ENCODE results near the gene RTF2.
"Not testable (repeated sequence)": the region's sequence is repeated elsewhere in the genome, so short reads cannot be mapped to it uniquely, and the experiment has no call there.

RTF2 gene

DNA sequence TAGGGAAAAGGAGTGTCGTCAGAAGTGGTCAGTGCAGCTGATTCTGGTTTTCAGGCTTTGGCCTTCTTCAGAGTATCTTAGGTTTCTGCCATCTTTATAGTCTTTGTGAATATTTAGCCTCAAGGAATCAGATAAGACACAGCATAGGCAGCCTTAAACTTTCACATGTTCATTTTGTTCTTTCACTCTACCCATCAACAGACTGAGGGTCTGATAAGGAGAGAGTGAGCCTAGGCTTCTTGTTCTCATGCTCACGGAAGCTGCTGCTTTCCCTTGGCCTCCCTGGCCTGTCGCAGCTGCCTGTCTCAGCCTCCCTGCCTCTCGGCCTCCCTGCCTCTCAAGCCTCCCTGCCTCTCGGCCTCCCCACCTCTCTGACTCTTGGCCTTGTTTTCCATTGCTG is 20.1 kb downstream of the RTF2 start:
- no peak for DNase-seq (ENCODE audit: low read depth)

GRCh38 chr20:56501116-56501515 is 32.7 kb downstream of the RTF2 start:
- DNase-seq (ENCODE audit: low read depth) = no peak

- DNase-seq (ENCODE audit: low read depth) = no peak
These were observed 35.5 kb downstream of the RTF2 start for GRCh38 chr20:56503916-56504315.

- no peak for DNase-seq (ENCODE audit: low read depth)
These were observed 36.1 kb downstream of the RTF2 start for GRCh38 chr20:56504373-56505005.

DNA sequence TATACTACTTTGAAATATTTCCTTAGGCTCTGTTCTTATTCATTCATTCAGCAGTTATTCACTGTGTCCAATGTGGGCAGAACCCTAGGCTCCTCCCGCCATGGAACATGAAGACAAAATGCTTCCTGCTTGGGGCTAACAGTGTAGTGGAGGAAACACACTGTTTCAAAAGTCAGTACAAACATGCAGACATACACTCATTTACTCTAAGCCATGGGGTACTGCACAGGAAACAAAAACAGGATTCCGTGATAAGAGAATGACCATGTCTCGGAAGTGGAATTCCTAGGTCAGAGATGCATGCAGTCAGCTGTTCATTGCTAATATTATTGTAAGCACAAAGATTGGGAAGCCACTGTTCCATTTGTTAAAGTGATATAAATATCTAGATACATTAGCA is 37.7 kb downstream of the RTF2 start:
- no peak for DNase-seq (ENCODE audit: low read depth)

DNA sequence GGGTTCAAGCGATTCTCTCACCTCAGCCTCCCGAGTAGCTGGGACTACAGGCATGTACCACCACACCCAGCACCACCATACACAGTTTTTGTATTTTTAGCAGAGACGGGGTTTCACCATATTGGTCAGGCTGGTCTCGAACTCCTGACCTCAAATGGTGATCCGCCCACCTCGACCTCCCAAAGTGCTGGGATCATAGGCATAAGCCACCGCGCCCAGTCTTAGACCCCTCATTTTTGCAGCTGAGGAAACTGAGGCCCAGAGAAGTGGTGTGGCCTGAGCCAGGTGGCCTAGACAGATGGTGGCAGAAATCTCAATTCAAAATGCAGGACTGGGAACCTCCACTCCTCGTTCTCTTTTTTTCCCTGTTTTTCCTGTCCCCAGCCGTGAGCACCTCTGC is 43.5 kb downstream of the RTF2 start:
- no peak for DNase-seq (ENCODE audit: low read depth)

- DNase-seq (ENCODE audit: low read depth) = no peak
These were observed 45.0 kb downstream of the RTF2 start for GRCh38 chr20:56513161-56514150.

DNA sequence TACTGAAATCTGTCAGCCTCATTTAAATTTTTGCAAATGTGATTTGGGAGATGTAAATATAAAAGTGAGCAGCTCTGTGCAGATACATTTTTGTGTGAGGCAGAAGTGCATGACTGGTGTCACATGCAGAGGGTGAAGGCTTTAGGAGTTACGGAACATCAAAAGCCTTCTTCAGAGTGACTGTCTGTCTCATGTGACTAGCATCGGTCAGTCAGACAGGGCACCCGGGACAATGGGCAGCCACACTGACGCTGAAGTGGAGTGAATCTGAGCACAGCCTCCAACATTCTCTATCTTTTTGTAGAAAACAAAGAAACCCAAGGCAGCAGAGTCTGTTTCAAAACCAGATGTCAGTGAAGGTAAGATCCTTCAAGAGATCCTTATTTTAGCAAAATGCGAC is 48.2 kb downstream of the RTF2 start:
- no peak for DNase-seq (ENCODE audit: low read depth)

DNA sequence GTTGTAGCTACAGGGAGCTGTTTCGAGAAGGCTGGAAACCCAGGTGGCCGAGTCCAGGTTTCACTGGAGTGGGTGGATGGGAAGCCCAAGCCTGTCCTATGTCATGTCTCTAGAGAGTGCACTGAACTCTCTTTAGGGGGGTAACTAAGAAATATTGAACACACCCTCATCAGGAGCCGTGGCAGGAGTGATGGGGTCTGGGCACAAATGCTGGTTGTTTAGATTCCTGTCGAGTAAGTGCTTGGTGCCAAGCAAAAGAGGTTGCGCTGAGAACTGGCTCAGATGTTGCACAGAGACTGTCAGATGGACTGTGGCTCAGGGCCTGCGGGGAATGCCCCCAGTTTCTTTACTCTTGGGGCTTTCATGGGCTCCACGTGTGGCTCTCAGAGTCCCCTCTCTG is 48.8 kb downstream of the RTF2 start:
- DNase-seq (ENCODE audit: low read depth) = no peak

DNA sequence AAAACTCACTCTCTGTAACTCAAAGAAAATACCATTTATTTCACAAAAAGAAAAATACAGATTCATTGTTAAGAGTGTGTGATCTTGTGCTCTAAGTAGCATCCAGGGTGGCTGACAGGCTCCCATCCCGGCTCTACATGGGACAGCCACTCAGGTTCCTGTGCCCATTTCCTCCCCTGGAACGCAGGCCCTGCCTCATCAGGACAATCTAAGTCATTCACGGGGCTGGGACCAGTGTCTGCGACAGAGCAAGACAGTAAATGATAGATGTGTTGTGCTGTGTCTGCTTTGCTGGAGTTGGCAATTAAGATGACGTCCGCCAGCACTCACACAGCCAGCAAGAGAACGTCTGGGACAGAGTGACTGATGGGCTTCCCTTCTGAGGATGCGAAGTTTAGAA is 49.2 kb downstream of the RTF2 start:
- DNase-seq (ENCODE audit: low read depth) = no peak

GRCh38 chr20:56518126-56518525 is 49.7 kb downstream of the RTF2 start:
- no peak for DNase-seq (ENCODE audit: low read depth)

GRCh38 chr20:56518721-56519398 is 50.4 kb downstream of the RTF2 start:
- no peak for DNase-seq (ENCODE audit: low read depth)

DNA sequence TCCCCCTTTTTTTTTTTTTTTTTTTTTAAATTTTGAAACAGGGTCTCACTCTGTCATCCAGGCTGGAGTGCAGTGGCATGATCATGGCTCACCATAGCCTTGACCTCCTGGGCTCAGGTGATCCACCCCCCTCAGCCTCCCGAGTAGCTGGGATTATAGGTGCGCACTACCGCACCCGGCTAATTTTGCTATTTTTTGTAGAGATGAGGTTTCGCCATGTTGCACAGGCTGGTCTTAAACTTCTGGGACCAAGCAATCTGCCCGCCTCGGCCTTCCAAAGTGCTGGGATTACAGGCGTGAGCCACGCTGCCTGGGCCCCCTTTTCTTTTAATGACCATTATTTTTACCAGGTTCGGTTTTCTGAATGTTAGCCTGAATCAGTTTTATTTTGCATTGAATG is 51.1 kb downstream of the RTF2 start:
- DNase-seq (ENCODE audit: low read depth) = no peak

GRCh38 chr20:56520180-56520579 is 51.8 kb downstream of the RTF2 start:
- DNase-seq (ENCODE audit: low read depth) = no peak

DNA sequence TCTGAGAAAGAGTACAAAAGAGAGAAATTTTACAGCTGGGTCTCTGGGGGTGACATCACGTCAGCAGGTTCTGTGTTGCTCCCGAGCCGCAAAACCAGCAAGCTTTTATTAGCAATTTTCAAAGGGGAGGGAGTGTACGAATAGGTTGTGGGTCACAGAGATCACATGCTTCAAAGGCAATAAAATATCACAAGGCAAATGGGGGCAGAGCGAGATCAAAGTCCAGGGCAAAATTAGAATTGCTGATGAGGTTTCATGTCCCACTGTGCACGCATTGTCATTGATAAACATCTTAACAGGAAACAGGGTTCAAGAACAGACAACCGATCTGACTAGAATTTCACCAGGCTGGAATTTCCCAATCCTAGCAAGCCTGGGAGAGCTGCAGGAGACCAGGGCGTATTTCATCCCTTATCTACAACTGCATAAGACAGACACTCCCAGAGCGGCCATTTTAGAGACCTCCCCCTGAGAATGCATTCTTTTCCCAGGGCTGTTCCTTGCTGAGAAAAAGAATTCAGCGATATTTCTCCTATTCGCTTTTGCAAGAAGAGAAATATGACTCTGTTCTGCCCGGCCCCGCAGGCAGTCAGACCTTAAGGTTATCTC is 52.4 kb downstream of the RTF2 start:
- DNase-seq (ENCODE audit: low read depth) = not testable (repeated sequence)

DNA sequence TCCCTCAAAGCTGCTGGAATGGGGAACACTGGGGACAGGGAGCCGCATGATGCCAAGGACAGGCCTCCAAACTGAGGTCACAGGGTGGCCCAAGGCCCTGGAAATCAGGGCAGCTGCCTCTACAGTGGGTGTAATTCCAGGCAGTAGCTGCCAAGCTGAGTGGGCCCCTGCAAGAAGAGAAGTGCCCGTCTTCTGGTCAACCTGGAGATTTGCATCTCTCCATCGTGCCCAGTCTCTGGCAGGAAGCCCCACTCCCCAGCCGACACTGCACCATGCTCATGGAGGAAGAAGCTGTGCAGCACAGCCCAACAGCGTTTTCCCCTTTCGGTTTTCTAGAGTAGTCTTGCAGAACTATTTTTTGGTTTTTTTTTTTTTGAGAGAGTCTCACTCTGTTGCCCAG is 53.9 kb downstream of the RTF2 start:
- DNase-seq (ENCODE audit: low read depth) = no peak

- DNase-seq (ENCODE audit: low read depth) = not testable (repeated sequence)
These were observed 56.0 kb downstream of the RTF2 start, which contains the start of gene FAM209A for GRCh38 chr20:56524444-56524843. Gene FAM209A, plus strand, starts transcription at chr20:56524744. Its CDS starts 65 bp downstream, at chr20:56524809.

DNA sequence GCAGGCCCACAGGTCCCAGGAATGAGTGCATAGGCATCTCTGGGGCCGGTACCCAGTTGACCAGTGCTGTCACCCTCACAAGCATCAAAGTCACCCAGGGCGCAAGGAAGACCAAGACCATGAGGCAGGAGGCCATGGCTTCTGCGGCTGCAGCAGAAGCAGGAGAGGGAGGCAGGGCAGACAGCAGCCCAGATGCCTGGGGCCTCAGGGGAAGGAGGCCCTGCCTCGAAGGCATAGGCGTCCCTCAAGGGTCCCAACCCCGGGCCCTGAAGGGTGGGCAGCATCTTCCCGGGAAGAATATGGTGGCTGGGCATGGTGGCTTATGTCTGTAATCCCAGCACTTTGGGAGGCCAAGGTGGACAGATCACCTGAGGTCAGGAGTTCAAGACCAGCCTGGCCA is 59.1 kb downstream of the RTF2 start:
- DNase-seq (ENCODE audit: low read depth) = no peak

GRCh38 chr20:56532946-56533345 is 64.5 kb downstream of the RTF2 start, which contains the start of gene FAM209B:
Gene FAM209B, plus strand, starts transcription at chr20:56533246. Its CDS starts 96 bp downstream, at chr20:56533342.
- not testable (repeated sequence) for DNase-seq (ENCODE audit: low read depth)

- no peak for DNase-seq (ENCODE audit: low read depth)
These were observed 69.6 kb downstream of the RTF2 start for GRCh38 chr20:56537997-56538396.

GRCh38 chr20:56540415-56540814 is 72.0 kb downstream of the RTF2 start:
- DNase-seq (ENCODE audit: low read depth) = peak; percentile 6

- no peak for DNase-seq (ENCODE audit: low read depth)
These were observed 74.1 kb downstream of the RTF2 start for GRCh38 chr20:56542489-56543030.

Measured in non-pigmented ciliary epithelial cell (primary cell).